Astrocyte (in vitro differentiated cells and primary cell): ENCODE data around the gene UBP1.

ENCODE experiments used
- CTCF ChIP-seq: IDR thresholded peaks from 2 replicates; pipeline ENCODE4 v1.5.1; 2011; ENCODE audit warnings: low read depth, mild to moderate bottlenecking, inconsistent platforms, low read length, moderate library complexity; ENCODE audit not compliant: insufficient read depth
- EZH2 ChIP-seq: IDR thresholded peaks from 2 replicates; pipeline ENCODE4 v1.6.1; 2012; ENCODE audit warnings: mild to moderate bottlenecking, low read length, inconsistent platforms; ENCODE audit not compliant: insufficient read depth

DNA sequence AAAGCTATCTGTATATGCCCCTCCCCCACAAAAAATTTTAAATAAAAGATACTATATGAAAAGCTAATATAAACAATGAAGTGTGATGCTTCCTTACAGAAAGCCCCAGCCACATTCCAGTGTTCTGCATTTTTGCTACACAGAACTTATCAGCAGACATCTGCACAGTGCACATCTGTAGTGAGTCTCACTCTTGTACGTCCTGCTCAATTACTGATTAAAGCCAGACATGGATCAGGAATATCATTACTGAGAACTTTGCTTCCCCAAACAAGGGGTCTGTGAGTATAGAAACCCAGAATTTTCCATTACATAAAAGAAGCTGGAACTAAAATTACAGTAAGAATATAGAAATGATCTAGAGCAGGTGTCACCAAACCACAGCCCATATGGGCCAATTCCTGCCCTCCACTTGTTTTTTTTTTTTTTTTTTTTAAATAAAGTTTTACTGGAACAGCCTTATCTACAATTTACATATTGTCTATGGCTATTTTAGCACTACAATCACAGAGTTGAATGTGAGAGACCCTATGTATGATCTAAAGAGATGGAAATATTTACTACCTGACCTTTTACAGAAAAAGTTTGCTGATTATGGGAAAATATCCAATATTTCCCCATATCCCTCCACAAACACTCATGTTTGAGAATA, 45.7 kb downstream of the UBP1 start:
- no peak for TF ChIP-seq CTCF
- TF ChIP-seq EZH2: no peak
